K562 (cell line): ENCODE data around the gene HCFC1R1. TPM values are rescaled to one million over a fixed set of nuclear protein-coding genes. Genes with fewer than 3 reads are reported as not detected.
A peak's percentile ranks its signal among the peaks of the same experiment; 100 is the strongest.

Experiments used
- CBX2 ChIP-seq: fragments of 200-600 bp; sonication (generic); IDR thresholded peaks from one replicate; pipeline ENCODE4 v1.6.1; 2012; ENCODE audit warnings: mild to moderate bottlenecking, low read length, inconsistent platforms; ENCODE audit not compliant: insufficient read depth, poor library complexity, severe bottlenecking
- CEBPG ChIP-seq, 3 experiments: fragments of 200-800 bp in 1 of 3; sonication (Bioruptor generic) in 1 of 3; sonication (generic) in 1 of 3; formaldehyde crosslinking in 1 of 3; IDR thresholded peaks in 2 of 3; conservative IDR thresholded peaks in 1 of 3; 2 replicates each; pipeline versions ENCODE4 v1.6.1 to v1.8.0; 2016 to 2022; ENCODE audit warnings: missing compliant biosample characterization in 2 of 3, missing genetic modification characterization in 2 of 3, mild to moderate bottlenecking in 1 of 3, missing genetic modification reagents in 1 of 3
- CHD2 ChIP-seq: IDR thresholded peaks from 2 replicates; pipeline ENCODE4 v1.6.1; 2011; ENCODE audit warnings: low read depth, low read length
- DACH1 ChIP-seq: fragments of 450-650 bp; IDR thresholded peaks from 2 replicates; pipeline ENCODE4 v1.6.1; 2018; ENCODE audit not compliant: partially characterized antibody
- ESRRB ChIP-seq: fragments of 250-450 bp; sonication (Bioruptor Pico); IDR thresholded peaks from 2 replicates; pipeline ENCODE4 v1.5.0; 2020; ENCODE audit warnings: mild to moderate bottlenecking, moderate library complexity, borderline replicate concordance
- JUNB ChIP-seq: fragments of 450-650 bp; formaldehyde crosslinking; conservative IDR thresholded peaks from 2 replicates; pipeline ENCODE4 v1.4.0; 2020; ENCODE audit warnings: mild to moderate bottlenecking
- KDM5B ChIP-seq: fragments of 200-600 bp; sonication (generic); IDR thresholded peaks from 2 replicates; pipeline ENCODE4 v1.6.1; 2012; ENCODE audit warnings: low read depth, mild to moderate bottlenecking, moderate library complexity, low read length, control low read depth, inconsistent platforms; ENCODE audit not compliant: insufficient replicate concordance
- NCOA1 ChIP-seq: fragments of 450-650 bp; IDR thresholded peaks from 2 replicates; pipeline ENCODE4 v1.6.1; 2016; ENCODE audit warnings: low read depth
- POLR2G ChIP-seq: fragments of 200-400 bp; formaldehyde crosslinking; IDR thresholded peaks from 2 replicates; pipeline ENCODE4 v1.6.1; 2017; ENCODE audit warnings: low read depth, mild to moderate bottlenecking, antibody characterized with exemption, low read length, moderate library complexity
- ZBED1 ChIP-seq: IDR thresholded peaks from 2 replicates; pipeline ENCODE4 v1.6.1; 2014
- ZFX ChIP-seq: sonication (generic); formaldehyde crosslinking; IDR thresholded peaks from 2 replicates; pipeline ENCODE4 v1.8.0; 2022; ENCODE audit warnings: mild to moderate bottlenecking, missing genetic modification reagents, moderate library complexity
- ZNF347 ChIP-seq: fragments of 450-650 bp; formaldehyde crosslinking; IDR thresholded peaks from 2 replicates; pipeline ENCODE4 v1.4.0; 2020; ENCODE audit warnings: low read depth, mild to moderate bottlenecking, moderate library complexity
- ZNF507 ChIP-seq: conservative IDR thresholded peaks from 2 replicates; pipeline ENCODE4 v1.6.1; 2017; ENCODE audit warnings: missing genetic modification characterization, missing compliant biosample characterization
- ZNF764 ChIP-seq: fragments of 250-450 bp; sonication (Bioruptor Pico); IDR thresholded peaks from 2 replicates; pipeline ENCODE4 v1.4.0; 2020; ENCODE audit warnings: low read depth, mild to moderate bottlenecking, moderate library complexity
- polyA plus RNA-seq, 8 experiments: library from polyadenylated mRNA; depleted of rRNA in 4 of 8; stranded (reverse) in 5 of 8; unstranded in 3 of 8; fragments of >200 nt; fragmentation: Nextera tagmentation in 2 of 8; fragmentation: Illumina TruSeq in 1 of 8; extraction: Ambion mirVana in 2 of 8; extraction: Trizol in 1 of 8; gene quantifications; 2 replicates each; pipeline versions ENCODE4 v1.2.1 to v1.2.3, GENCODE V29; 2011 to 2014; ENCODE audit warnings: inconsistent platforms in 1 of 8, missing spikeins in 1 of 8
- total RNA-seq, 7 experiments: library from RNA; depleted of rRNA in 6 of 7; stranded (reverse); fragments of >200 nt in 6 of 7; fragmentation: Illumina TruSeq in 2 of 7; extraction: Trizol in 2 of 7; gene quantifications; 2 replicates each; pipeline versions ENCODE4 v1.2.1 to v1.2.3, GENCODE V29; 2011 to 2021; ENCODE audit warnings: low replicate concordance in 1 of 7
- TF ChIP-seq, protein P1 (sequence below): sonication (generic); formaldehyde crosslinking; IDR thresholded peaks from 2 replicates; pipeline ENCODE4 v1.8.0; 2022; ENCODE audit warnings: mild to moderate bottlenecking, missing genetic modification reagents, borderline replicate concordance
- TF ChIP-seq, protein P2 (sequence below): IDR thresholded peaks from 2 replicates; pipeline ENCODE4 v1.6.1; 2012; ENCODE audit warnings: low read depth, low read length, improper control_type of control experiment, borderline replicate concordance
- TF ChIP-seq, protein P3 (sequence below): fragments of 450-650 bp; formaldehyde crosslinking; IDR thresholded peaks from 2 replicates; pipeline ENCODE4 v1.4.0; 2022; ENCODE audit warnings: missing genetic modification characterization

HCFC1R1 gene
- total and polyA plus RNA-seq, 9 of the 15 experiments (the other 6 are each of a cell fraction or from before 2014, with no cell fraction given) = 2.2 to 29.0 (median 11.2) TPM

DNA sequence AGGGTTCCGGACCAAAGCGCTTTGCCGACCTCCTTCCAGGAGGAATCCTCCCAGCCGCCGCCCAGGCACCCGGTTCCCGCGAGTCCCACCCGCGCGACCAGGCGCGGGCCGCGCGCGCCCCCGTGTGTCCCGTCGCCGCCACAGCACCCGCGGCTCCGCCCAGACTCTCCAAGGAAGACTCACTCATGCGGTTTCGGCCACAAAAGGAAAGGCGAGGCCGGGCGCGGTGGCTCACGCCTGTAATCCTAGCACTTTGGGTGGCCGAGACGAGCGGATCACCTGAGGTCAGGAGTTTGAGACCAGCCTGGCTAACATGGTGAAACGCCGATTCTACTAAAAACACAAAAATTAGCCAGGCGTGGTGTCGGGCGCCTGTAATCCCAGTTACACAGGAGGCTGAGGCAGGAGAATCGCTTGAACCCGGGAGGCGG lies 40.0 kb downstream of the HCFC1R1 start (continued):
- TF ChIP-seq, protein P1, sequence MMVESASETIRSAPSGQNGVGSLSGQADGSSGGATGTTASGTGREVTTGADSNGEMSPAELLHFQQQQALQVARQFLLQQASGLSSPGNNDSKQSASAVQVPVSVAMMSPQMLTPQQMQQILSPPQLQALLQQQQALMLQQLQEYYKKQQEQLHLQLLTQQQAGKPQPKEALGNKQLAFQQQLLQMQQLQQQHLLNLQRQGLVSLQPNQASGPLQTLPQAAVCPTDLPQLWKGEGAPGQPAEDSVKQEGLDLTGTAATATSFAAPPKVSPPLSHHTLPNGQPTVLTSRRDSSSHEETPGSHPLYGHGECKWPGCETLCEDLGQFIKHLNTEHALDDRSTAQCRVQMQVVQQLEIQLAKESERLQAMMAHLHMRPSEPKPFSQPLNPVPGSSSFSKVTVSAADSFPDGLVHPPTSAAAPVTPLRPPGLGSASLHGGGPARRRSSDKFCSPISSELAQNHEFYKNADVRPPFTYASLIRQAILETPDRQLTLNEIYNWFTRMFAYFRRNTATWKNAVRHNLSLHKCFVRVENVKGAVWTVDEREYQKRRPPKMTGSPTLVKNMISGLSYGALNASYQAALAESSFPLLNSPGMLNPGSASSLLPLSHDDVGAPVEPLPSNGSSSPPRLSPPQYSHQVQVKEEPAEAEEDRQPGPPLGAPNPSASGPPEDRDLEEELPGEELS (CRISPR knock-in tag) = no peak
- TF ChIP-seq, protein P2, sequence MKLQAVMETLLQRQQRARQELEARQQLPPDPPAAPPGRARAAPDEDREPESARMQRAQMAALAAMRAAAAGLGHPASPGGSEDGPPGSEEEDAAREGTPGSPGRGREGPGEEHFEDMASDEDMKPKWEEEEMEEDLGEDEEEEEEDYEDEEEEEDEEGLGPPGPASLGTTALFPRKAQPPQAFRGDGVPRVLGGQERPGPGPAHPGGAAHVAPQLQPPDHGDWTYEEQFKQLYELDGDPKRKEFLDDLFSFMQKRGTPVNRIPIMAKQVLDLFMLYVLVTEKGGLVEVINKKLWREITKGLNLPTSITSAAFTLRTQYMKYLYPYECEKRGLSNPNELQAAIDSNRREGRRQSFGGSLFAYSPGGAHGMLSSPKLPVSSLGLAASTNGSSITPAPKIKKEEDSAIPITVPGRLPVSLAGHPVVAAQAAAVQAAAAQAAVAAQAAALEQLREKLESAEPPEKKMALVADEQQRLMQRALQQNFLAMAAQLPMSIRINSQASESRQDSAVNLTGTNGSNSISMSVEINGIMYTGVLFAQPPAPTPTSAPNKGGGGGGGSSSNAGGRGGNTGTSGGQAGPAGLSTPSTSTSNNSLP = no peak
- TF ChIP-seq CEBPG (CRISPR knock-in tag; IDR thresholded peaks at IDR 0.05) = no peak
- no peak for TF ChIP-seq CEBPG (tag; conservative IDR thresholded peaks at IDR 0.05 in 1 of 2, IDR thresholded peaks at IDR 0.05 in 1 of 2)
- 0 out of 2 replicates have a peak, but pooled peaks have one; percentile 32 for TF ChIP-seq ZBED1
- TF ChIP-seq, protein P3, sequence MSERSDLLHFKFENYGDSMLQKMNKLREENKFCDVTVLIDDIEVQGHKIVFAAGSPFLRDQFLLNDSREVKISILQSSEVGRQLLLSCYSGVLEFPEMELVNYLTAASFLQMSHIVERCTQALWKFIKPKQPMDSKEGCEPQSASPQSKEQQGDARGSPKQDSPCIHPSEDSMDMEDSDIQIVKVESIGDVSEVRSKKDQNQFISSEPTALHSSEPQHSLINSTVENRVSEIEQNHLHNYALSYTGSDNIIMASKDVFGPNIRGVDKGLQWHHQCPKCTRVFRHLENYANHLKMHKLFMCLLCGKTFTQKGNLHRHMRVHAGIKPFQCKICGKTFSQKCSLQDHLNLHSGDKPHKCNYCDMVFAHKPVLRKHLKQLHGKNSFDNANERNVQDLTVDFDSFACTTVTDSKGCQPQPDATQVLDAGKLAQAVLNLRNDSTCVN = no peak
- peak; percentile 85 for TF ChIP-seq POLR2G
- TF ChIP-seq ESRRB (CRISPR knock-in tag) = no peak
- TF ChIP-seq NCOA1 = no peak
- TF ChIP-seq ZNF507 (tag) = no peak
- TF ChIP-seq CHD2 = peak; percentile 92
- TF ChIP-seq JUNB (CRISPR knock-in tag) = no peak
- no peak for TF ChIP-seq CBX2
- TF ChIP-seq ZFX (CRISPR knock-in tag) = 0 out of 2 replicates have a peak, but pooled peaks have one; percentile 38
- TF ChIP-seq KDM5B = no peak
- TF ChIP-seq ZNF347 (CRISPR knock-in tag) = no peak
- TF ChIP-seq DACH1 = no peak
- TF ChIP-seq ZNF764 = no peak
